HK-2 (cell line): ENCODE measurements around the gene SPINK4.
A peak's percentile ranks its signal among the peaks of the same experiment; 100 is the strongest.

Experiments used
- DNase-seq: peaks from one replicate; pipeline ENCODE4 v3.0.0-alpha.2; 2018; ENCODE audit not compliant: unreplicated experiment

Gene SPINK4

GRCh38 chr9:33229359-33230114 is 10.4 kb upstream of the SPINK4 start:
- peak; percentile 10 for DNase-seq

GRCh38 chr9:33230756-33231622 is 9.0 kb upstream of the SPINK4 start:
- DNase-seq = no peak

- no peak for DNase-seq
Observed at GRCh38 chr9:33231623-33231942, 8.4 kb upstream of the SPINK4 start.

- DNase-seq = no peak
Observed at GRCh38 chr9:33232815-33233214, 7.2 kb upstream of the SPINK4 start.

- peak; percentile 37 for DNase-seq
Observed at GRCh38 chr9:33233626-33234342, 6.2 kb upstream of the SPINK4 start.

GRCh38 chr9:33234511-33235467 is 5.2 kb upstream of the SPINK4 start:
- no peak for DNase-seq

GRCh38 chr9:33236571-33236970 is 3.4 kb upstream of the SPINK4 start:
- no peak for DNase-seq

GRCh38 chr9:33241298-33241697 is 1.3 kb downstream of the SPINK4 start:
- no peak for DNase-seq

- DNase-seq = no peak
Observed at GRCh38 chr9:33242609-33243134, 2.7 kb downstream of the SPINK4 start.

- no peak for DNase-seq
Observed at GRCh38 chr9:33244137-33244784, 4.3 kb downstream of the SPINK4 start.

- no peak for DNase-seq
Observed at GRCh38 chr9:33245341-33245740, 5.4 kb downstream of the SPINK4 start.

- no peak for DNase-seq
Observed at GRCh38 chr9:33246269-33246860, 6.4 kb downstream of the SPINK4 start.

GRCh38 chr9:33248606-33249005 is 8.6 kb downstream of the SPINK4 start:
- DNase-seq = no peak

GRCh38 chr9:33249087-33249658 is 9.2 kb downstream of the SPINK4 start:
- DNase-seq = no peak

- DNase-seq = no peak
Observed at GRCh38 chr9:33249983-33250382, 10.0 kb downstream of the SPINK4 start.

GRCh38 chr9:33250458-33250995 is 10.6 kb downstream of the SPINK4 start:
- no peak for DNase-seq

GRCh38 chr9:33254211-33254610 is 14.2 kb downstream of the SPINK4 start:
- no peak for DNase-seq

- DNase-seq = no peak
Observed at GRCh38 chr9:33255014-33255413, 15.0 kb downstream of the SPINK4 start.

- no peak for DNase-seq
Observed at GRCh38 chr9:33255471-33255870, 15.5 kb downstream of the SPINK4 start.

- no peak for DNase-seq
Observed at GRCh38 chr9:33256236-33256635, 16.3 kb downstream of the SPINK4 start.
